Neural cell (in vitro differentiated cells): ENCODE data around the gene EIF4G3. TPM values are rescaled to one million over a fixed set of nuclear protein-coding genes. Genes with fewer than 3 reads are reported as not detected.
"Not testable (repeated sequence)": the region's sequence is repeated elsewhere in the genome, so short reads cannot be mapped to it uniquely, and the experiment has no call there.

ENCODE experiments used
- H2AFZ ChIP-seq: fragments of 200-600, 300-800 bp; sonication (generic), shearing (Covaris generic); 2 replicates; pipeline ENCODE4 v1.6.0; 2014; ENCODE audit warnings: low read depth, mild to moderate bottlenecking, antibody characterized with exemption, low read length, moderate library complexity
- H3F3A ChIP-seq: fragments of 200-600 bp; shearing (Covaris generic); 2 replicates; pipeline ENCODE4 v1.6.1; 2016; ENCODE audit warnings: mild to moderate bottlenecking, moderate library complexity, mixed read lengths, antibody characterized with exemption, low read length; ENCODE audit not compliant: insufficient read depth, poor library complexity, severe bottlenecking
- H3K27ac ChIP-seq: fragments of 200-600, 300-800 bp; sonication (generic), shearing (Covaris generic); 2 replicates; pipeline ENCODE4 v1.5.1; 2014; ENCODE audit warnings: mild to moderate bottlenecking, low read length, moderate library complexity
- H3K27me3 ChIP-seq: fragments of 300-800, 200-600 bp; sonication (generic), shearing (Covaris generic); 2 replicates; pipeline ENCODE4 v1.6.0; 2014; ENCODE audit warnings: mild to moderate bottlenecking, low read depth, low read length, moderate library complexity; ENCODE audit not compliant: insufficient read depth
- H3K36me3 ChIP-seq: fragments of 300-800, 200-600 bp; sonication (generic), shearing (Covaris generic); 2 replicates; pipeline ENCODE4 v1.5.1; 2014; ENCODE audit warnings: mild to moderate bottlenecking, antibody characterized with exemption, low read length, moderate library complexity; ENCODE audit not compliant: insufficient read depth
- H3K4me2 ChIP-seq: fragments of 300-800, 200-600 bp; sonication (generic), shearing (Covaris generic); 2 replicates; pipeline ENCODE4 v1.6.0; 2014; ENCODE audit warnings: mild to moderate bottlenecking, low read length
- H3K4me3 ChIP-seq: fragments of 300-800, 200-600 bp; sonication (generic), shearing (Covaris generic); 2 replicates; pipeline ENCODE4 v1.5.1; 2014; ENCODE audit warnings: mild to moderate bottlenecking, low read length, moderate library complexity
- H3K79me2 ChIP-seq: fragments of 200-600 bp; shearing (Covaris generic); replicated peaks from 2 replicates; pipeline ENCODE4 v1.6.0; 2014; ENCODE audit warnings: mild to moderate bottlenecking, low read length, moderate library complexity; ENCODE audit not compliant: insufficient read depth
- H3K9ac ChIP-seq: fragments of 300-800, 200-600 bp; sonication (generic), shearing (Covaris generic); 2 replicates; pipeline ENCODE4 v1.6.1; 2016; ENCODE audit warnings: mild to moderate bottlenecking, low read length, mixed read lengths
- H3K9me2 ChIP-seq: fragments of 200-600 bp; shearing (Covaris generic); 2 replicates; pipeline ENCODE4 v1.6.1; 2016; ENCODE audit warnings: mild to moderate bottlenecking, low read length, mixed read lengths; ENCODE audit not compliant: insufficient read depth
- H3K9me3 ChIP-seq: fragments of 200-600, 300-800 bp; sonication (generic), shearing (Covaris generic); 2 replicates; pipeline ENCODE4 v1.6.1; 2016; ENCODE audit warnings: mild to moderate bottlenecking, mixed run types, low read length, moderate library complexity, mixed read lengths
- H4K20me1 ChIP-seq: fragments of 200-600 bp; shearing (Covaris generic); 2 replicates; pipeline ENCODE4 v1.6.1; 2016; ENCODE audit warnings: mild to moderate bottlenecking, mixed run types; ENCODE audit not compliant: insufficient read depth
- EP300 ChIP-seq: fragments of 450-650 bp; conservative IDR thresholded peaks from 2 replicates; pipeline ENCODE4 v1.6.1; 2014; ENCODE audit warnings: antibody characterized with exemption, mild to moderate bottlenecking, moderate library complexity; ENCODE audit not compliant: poor library complexity, severe bottlenecking
- EZH2 ChIP-seq: fragments of 200-600, 300-800 bp; shearing (Covaris generic), sonication (generic); IDR thresholded peaks from 2 replicates; pipeline ENCODE4 v1.6.1; 2014; ENCODE audit warnings: antibody characterized with exemption, low read length, borderline replicate concordance, mild to moderate bottlenecking; ENCODE audit not compliant: insufficient read depth, poor library complexity, severe bottlenecking
- POLR2AphosphoS5 ChIP-seq: IDR thresholded peaks from 2 replicates; pipeline ENCODE4 v1.6.1; 2012
- RAD21 ChIP-seq: fragments of 450-650 bp; conservative IDR thresholded peaks from 2 replicates; pipeline ENCODE4 v1.6.1; 2014; ENCODE audit warnings: antibody characterized with exemption, mild to moderate bottlenecking, moderate library complexity
- SMC3 ChIP-seq: fragments of 450-650 bp; conservative IDR thresholded peaks from 2 replicates; pipeline ENCODE4 v1.6.1; 2014; ENCODE audit warnings: antibody characterized with exemption, mild to moderate bottlenecking, moderate library complexity; ENCODE audit not compliant: poor library complexity
- TAF1 ChIP-seq: IDR thresholded peaks from 2 replicates; pipeline ENCODE4 v1.6.1; 2012; ENCODE audit warnings: low read depth
- polyA plus RNA-seq: library from polyadenylated mRNA; depleted of rRNA; stranded (reverse); fragments of >200 nt; gene quantifications from 2 replicates; pipeline ENCODE4 v1.2.3, GENCODE V29; 2014
- TF ChIP-seq, protein P1 (sequence below): fragments of 450-650 bp; IDR thresholded peaks from 2 replicates; pipeline ENCODE4 v1.5.1; 2014; ENCODE audit warnings: antibody characterized with exemption, mild to moderate bottlenecking, moderate library complexity; ENCODE audit not compliant: poor library complexity, severe bottlenecking
- TF ChIP-seq, protein P2 (sequence below): IDR thresholded peaks from 2 replicates; pipeline ENCODE4 v1.6.1; 2012; ENCODE audit warnings: borderline replicate concordance

The EIF4G3 gene
- polyA plus RNA-seq, 1 donor from 2014 or later, result 56.9 TPM

DNA sequence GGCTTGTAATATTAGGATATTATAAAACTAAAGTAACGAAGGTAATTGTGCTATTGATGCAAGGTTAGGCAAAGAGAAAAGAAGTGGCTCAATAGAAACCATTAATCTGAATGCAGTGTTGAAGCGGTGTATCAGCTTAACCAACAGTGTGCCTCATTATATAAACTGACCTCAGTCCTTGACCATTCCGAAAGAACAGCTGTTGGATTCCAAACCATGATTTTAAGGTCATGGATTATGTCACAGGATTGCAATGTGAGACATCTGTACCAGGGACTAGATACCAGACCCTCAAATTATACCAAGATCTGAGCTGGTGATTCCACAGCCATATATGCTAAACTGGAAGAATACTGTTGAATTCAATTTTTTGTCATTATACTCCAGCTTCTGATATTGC is 255.4 kb downstream of the EIF4G3 start:
- no peak overlapping the region for H3K9ac ChIP-seq
- no peak overlapping the region for H3K27ac ChIP-seq
- no peaks in the 10 kb centered on the region for H3F3A ChIP-seq
- no peaks in the 10 kb centered on the region for H4K20me1 ChIP-seq
- no peak overlapping the region for H3K4me2 ChIP-seq
- H3K36me3 ChIP-seq, result no peaks in the 10 kb centered on the region
- no peaks in the 10 kb centered on the region for H3K9me3 ChIP-seq
- no peak for TF ChIP-seq EZH2
- no peak for TF ChIP-seq TAF1
- TF ChIP-seq POLR2AphosphoS5, result no peak
- H2AFZ ChIP-seq, result no peak overlapping the region
- H3K27me3 ChIP-seq, result no peaks in the 10 kb centered on the region
- no peaks in the 10 kb centered on the region for H3K79me2 ChIP-seq
- H3K4me3 ChIP-seq, result no peak overlapping the region
- no peaks in the 10 kb centered on the region for H3K9me2 ChIP-seq

DNA sequence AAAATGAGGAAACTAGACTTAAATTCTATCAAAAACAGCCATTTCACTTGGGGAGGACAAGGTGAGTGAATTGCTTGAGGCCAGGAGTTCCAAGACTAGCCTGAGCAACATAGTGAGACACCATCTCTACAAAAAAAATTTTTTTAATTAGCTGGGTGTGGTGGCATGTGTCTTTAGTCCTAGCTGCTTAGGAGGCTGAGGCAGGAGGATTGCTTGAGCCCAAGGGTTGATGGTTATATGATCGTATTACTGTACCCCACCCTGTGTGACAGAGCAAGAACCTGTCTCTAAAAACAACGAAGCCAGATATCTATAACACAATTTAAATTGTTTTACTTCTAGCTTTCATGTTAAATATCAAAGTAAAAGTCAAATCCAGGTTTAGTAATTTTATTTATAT is 263.5 kb downstream of the EIF4G3 start:
- H3F3A ChIP-seq, result no peaks in the 10 kb centered on the region
- no peak overlapping the region for H2AFZ ChIP-seq
- H3K4me3 ChIP-seq, result no peak overlapping the region
- H3K79me2 ChIP-seq, result peaks cover 4% of the 10 kb centered on the region
- H3K27me3 ChIP-seq, result no peaks in the 10 kb centered on the region
- H3K9ac ChIP-seq, result no peak overlapping the region
- no peaks in the 10 kb centered on the region for H3K9me3 ChIP-seq
- no peaks in the 10 kb centered on the region for H4K20me1 ChIP-seq
- H3K9me2 ChIP-seq, result no peaks in the 10 kb centered on the region
- no peaks in the 10 kb centered on the region for H3K36me3 ChIP-seq
- H3K4me2 ChIP-seq, result no peak overlapping the region
- TF ChIP-seq, protein P1, sequence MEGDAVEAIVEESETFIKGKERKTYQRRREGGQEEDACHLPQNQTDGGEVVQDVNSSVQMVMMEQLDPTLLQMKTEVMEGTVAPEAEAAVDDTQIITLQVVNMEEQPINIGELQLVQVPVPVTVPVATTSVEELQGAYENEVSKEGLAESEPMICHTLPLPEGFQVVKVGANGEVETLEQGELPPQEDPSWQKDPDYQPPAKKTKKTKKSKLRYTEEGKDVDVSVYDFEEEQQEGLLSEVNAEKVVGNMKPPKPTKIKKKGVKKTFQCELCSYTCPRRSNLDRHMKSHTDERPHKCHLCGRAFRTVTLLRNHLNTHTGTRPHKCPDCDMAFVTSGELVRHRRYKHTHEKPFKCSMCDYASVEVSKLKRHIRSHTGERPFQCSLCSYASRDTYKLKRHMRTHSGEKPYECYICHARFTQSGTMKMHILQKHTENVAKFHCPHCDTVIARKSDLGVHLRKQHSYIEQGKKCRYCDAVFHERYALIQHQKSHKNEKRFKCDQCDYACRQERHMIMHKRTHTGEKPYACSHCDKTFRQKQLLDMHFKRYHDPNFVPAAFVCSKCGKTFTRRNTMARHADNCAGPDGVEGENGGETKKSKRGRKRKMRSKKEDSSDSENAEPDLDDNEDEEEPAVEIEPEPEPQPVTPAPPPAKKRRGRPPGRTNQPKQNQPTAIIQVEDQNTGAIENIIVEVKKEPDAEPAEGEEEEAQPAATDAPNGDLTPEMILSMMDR, result no peak
- TF ChIP-seq, protein P2, sequence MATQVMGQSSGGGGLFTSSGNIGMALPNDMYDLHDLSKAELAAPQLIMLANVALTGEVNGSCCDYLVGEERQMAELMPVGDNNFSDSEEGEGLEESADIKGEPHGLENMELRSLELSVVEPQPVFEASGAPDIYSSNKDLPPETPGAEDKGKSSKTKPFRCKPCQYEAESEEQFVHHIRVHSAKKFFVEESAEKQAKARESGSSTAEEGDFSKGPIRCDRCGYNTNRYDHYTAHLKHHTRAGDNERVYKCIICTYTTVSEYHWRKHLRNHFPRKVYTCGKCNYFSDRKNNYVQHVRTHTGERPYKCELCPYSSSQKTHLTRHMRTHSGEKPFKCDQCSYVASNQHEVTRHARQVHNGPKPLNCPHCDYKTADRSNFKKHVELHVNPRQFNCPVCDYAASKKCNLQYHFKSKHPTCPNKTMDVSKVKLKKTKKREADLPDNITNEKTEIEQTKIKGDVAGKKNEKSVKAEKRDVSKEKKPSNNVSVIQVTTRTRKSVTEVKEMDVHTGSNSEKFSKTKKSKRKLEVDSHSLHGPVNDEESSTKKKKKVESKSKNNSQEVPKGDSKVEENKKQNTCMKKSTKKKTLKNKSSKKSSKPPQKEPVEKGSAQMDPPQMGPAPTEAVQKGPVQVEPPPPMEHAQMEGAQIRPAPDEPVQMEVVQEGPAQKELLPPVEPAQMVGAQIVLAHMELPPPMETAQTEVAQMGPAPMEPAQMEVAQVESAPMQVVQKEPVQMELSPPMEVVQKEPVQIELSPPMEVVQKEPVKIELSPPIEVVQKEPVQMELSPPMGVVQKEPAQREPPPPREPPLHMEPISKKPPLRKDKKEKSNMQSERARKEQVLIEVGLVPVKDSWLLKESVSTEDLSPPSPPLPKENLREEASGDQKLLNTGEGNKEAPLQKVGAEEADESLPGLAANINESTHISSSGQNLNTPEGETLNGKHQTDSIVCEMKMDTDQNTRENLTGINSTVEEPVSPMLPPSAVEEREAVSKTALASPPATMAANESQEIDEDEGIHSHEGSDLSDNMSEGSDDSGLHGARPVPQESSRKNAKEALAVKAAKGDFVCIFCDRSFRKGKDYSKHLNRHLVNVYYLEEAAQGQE, result no peak
- TF ChIP-seq EZH2 (no peak), RAD21 (no peak), SMC3 (no peak), TAF1 (no peak), EP300 (no peak)
- no peak overlapping the region for H3K27ac ChIP-seq

DNA sequence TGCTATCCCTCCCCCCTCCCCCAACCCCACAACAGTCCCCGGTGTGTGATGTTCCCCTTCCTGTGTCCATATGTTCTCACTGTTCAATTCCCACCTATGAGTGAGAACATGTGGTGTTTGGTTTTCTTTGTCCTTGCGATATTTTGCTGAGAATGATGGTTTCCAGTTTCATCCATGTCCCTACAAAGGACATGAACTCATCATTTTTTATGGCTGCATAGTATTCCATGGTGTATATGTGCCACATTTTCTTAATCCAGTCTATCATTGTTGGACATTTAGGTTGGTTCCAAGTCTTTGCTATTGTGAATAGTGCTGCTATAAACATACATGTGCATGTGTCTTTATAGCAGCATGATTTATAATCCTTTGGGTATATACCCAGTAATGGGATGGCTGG is 269.2 kb downstream of the EIF4G3 start:
- not testable (repeated sequence) for H2AFZ ChIP-seq, H3K79me2 ChIP-seq, H3K9ac ChIP-seq, H3K9me2 ChIP-seq, H3K27ac ChIP-seq, H3F3A ChIP-seq, H3K36me3 ChIP-seq, H3K27me3 ChIP-seq, H3K4me3 ChIP-seq, H3K9me3 ChIP-seq, H4K20me1 ChIP-seq, H3K4me2 ChIP-seq
